GM21447 (cell line): ENCODE measurements around the gene KCTD21.

Experiments used
- ATAC-seq: cut with Tn5 transposase; IDR thresholded peaks from one replicate; pipeline ENCODE4 v1.9.1; 2021; ENCODE audit not compliant: unreplicated experiment

KCTD21 gene

GRCh38 chr11:78202733-78203167 is 14.3 kb upstream of the KCTD21 start:
- ATAC-seq, result no peak

GRCh38 chr11:78201096-78201818 is 12.8 kb upstream of the KCTD21 start:
- ATAC-seq, result no peak

- no peak for ATAC-seq
Measured at GRCh38 chr11:78200553-78200952, 12.1 kb upstream of the KCTD21 start.

GRCh38 chr11:78200061-78200460 is 11.6 kb upstream of the KCTD21 start:
- no peak for ATAC-seq

- no peak for ATAC-seq
Measured at GRCh38 chr11:78199653-78200015, 11.2 kb upstream of the KCTD21 start.

- ATAC-seq, result no peak
Measured at GRCh38 chr11:78199015-78199652, 10.7 kb upstream of the KCTD21 start.

- no peak for ATAC-seq
Measured at GRCh38 chr11:78197816-78198215, 9.4 kb upstream of the KCTD21 start.

GRCh38 chr11:78196661-78197091 is 8.2 kb upstream of the KCTD21 start:
- no peak for ATAC-seq

GRCh38 chr11:78195917-78196560 is 7.6 kb upstream of the KCTD21 start:
- ATAC-seq, result no peak

GRCh38 chr11:78194490-78194889 is 6.1 kb upstream of the KCTD21 start:
- no peak for ATAC-seq

- ATAC-seq, result no peak
Measured at GRCh38 chr11:78193806-78194205, 5.4 kb upstream of the KCTD21 start.

GRCh38 chr11:78192911-78193351 is 4.5 kb upstream of the KCTD21 start:
- ATAC-seq, result no peak

GRCh38 chr11:78192223-78192719 is 3.8 kb upstream of the KCTD21 start:
- no peak for ATAC-seq

- no peak for ATAC-seq
Measured at GRCh38 chr11:78190871-78191538, 2.6 kb upstream of the KCTD21 start.

GRCh38 chr11:78190374-78190773 is 1.9 kb upstream of the KCTD21 start:
- no peak for ATAC-seq

GRCh38 chr11:78189851-78190250 is 1.4 kb upstream of the KCTD21 start:
- ATAC-seq, result no peak

GRCh38 chr11:78189174-78189724 is 823 bp upstream of the KCTD21 start:
- no peak for ATAC-seq

- peak; percentile 20 for ATAC-seq
Measured at GRCh38 chr11:78187366-78188285, 800 bp downstream of the KCTD21 start.

- no peak for ATAC-seq
Measured at GRCh38 chr11:78181185-78181584, 7.2 kb downstream of the KCTD21 start.

- no peak for ATAC-seq
Measured at GRCh38 chr11:78180751-78181150, 7.7 kb downstream of the KCTD21 start.
